OCI-LY7 (cell line): ENCODE measurements around the gene GSG1L. TPM values are rescaled to one million over a fixed set of nuclear protein-coding genes. Genes with fewer than 3 reads are reported as not detected.

Experiments used
- BruUV-seq: library from RNA; stranded (reverse); fragments of 400-500 nt; replicated peaks from 2 replicates; lab custom pipeline; 2021; lab: Mats Ljungman, UMichigan
- CTCF ChIA-PET: fragments of 300-600 bp; sonication (Branson Sonifier 250); formaldehyde crosslinking; loops from one replicate; lab custom pipeline; 2022; ENCODE audit warnings: antibody characterized with exemption; ENCODE audit not compliant: unreplicated experiment; lab: Charles Lee
- POLR2A ChIA-PET: fragments of 300-600 bp; sonication (Branson Sonifier 250); formaldehyde crosslinking; loops from one replicate; lab custom pipeline; 2022; ENCODE audit warnings: antibody characterized with exemption; lab: Charles Lee
- DNase-seq: peaks from one replicate; pipeline ENCODE4 v3.0.0-alpha.2; 2015; ENCODE audit warnings: low spot score
- H2AFZ ChIP-seq: fragments of 200-600 bp; sonication (generic), shearing (Covaris generic); 2 replicates; pipeline ENCODE4 v1.6.1; 2014; ENCODE audit warnings: mild to moderate bottlenecking, antibody characterized with exemption, low read length, moderate library complexity
- H3K27ac ChIP-seq: fragments of 200-600 bp; sonication (generic); 2 replicates; pipeline ENCODE4 v1.5.1; 2014; ENCODE audit warnings: mixed run types, low read depth, mild to moderate bottlenecking, moderate library complexity, low read length, inconsistent platforms; ENCODE audit not compliant: poor library complexity, severe bottlenecking
- H3K36me3 ChIP-seq: fragments of 200-600 bp; sonication (generic); 2 replicates; pipeline ENCODE4 v1.6.1; 2014; ENCODE audit warnings: mild to moderate bottlenecking, antibody characterized with exemption, low read length, moderate library complexity, mixed read lengths; ENCODE audit not compliant: insufficient read depth
- H3K4me1 ChIP-seq: fragments of 200-600 bp; sonication (generic); 2 replicates; pipeline ENCODE4 v1.5.1; 2014; ENCODE audit warnings: mild to moderate bottlenecking, low read length; ENCODE audit not compliant: insufficient read depth, poor library complexity, severe bottlenecking
- H3K4me2 ChIP-seq: fragments of 200-600 bp; sonication (generic); 2 replicates; pipeline ENCODE4 v1.6.1; 2014; ENCODE audit warnings: mild to moderate bottlenecking, low read length
- H3K4me3 ChIP-seq: fragments of 200-600 bp; sonication (generic); 2 replicates; pipeline ENCODE4 v1.5.1; 2014; ENCODE audit warnings: mild to moderate bottlenecking, low read depth, low read length; ENCODE audit not compliant: poor library complexity, severe bottlenecking
- H3K79me2 ChIP-seq: fragments of 200-600 bp; sonication (generic); 2 replicates; pipeline ENCODE4 v1.6.1; 2016; ENCODE audit warnings: low read depth, mild to moderate bottlenecking, low read length, moderate library complexity, mixed read lengths; ENCODE audit not compliant: insufficient read depth
- H3K9me2 ChIP-seq: fragments of 200-600 bp; sonication (generic); 2 replicates; pipeline ENCODE4 v1.6.1; 2016; ENCODE audit warnings: mild to moderate bottlenecking, low read length, mixed read lengths; ENCODE audit not compliant: insufficient read depth
- H3K9me3 ChIP-seq: fragments of 200-600 bp; sonication (generic); 2 replicates; pipeline ENCODE4 v1.6.1; 2014; ENCODE audit warnings: mild to moderate bottlenecking, mixed run types, low read length, mixed read lengths
- H4K20me1 ChIP-seq: fragments of 200-600 bp; sonication (generic); 2 replicates; pipeline ENCODE4 v1.6.1; 2014; ENCODE audit warnings: mild to moderate bottlenecking, antibody characterized with exemption, low read length, moderate library complexity, mixed read lengths; ENCODE audit not compliant: insufficient read depth
- CTCF ChIP-seq: fragments of 200-600 bp; sonication (generic); conservative IDR thresholded peaks from 2 replicates; pipeline ENCODE4 v1.5.1; 2014; ENCODE audit warnings: mild to moderate bottlenecking, antibody characterized with exemption, low read length, moderate library complexity, mixed read lengths
- EZH2phosphoT487 ChIP-seq: fragments of 200-600 bp; sonication (generic); IDR thresholded peaks from 2 replicates; pipeline ENCODE4 v1.6.1; 2018; ENCODE audit warnings: low read depth, borderline replicate concordance, mild to moderate bottlenecking, mixed run types, antibody characterized with exemption, low read length, moderate library complexity, mixed read lengths
- intact Hi-C: fragments of 100-400 bp; cut with micrococcal nuclease; formaldehyde crosslinking; loops from one replicate; pipeline ENCODE4 v1.10.0; 2022; ENCODE audit not compliant: unreplicated experiment
- total RNA-seq, 2 experiments: library from RNA; depleted of rRNA in 1 of 2; stranded (reverse); fragments of >200 nt in 1 of 2; shearing (Covaris generic) in 1 of 2; gene quantifications; 2 replicates each; pipeline ENCODE4 v1.2.3, GENCODE V29; 2014 to 2022

The GSG1L gene
- total RNA-seq, 2 experiments from 2014 or later, result not detected

- no peaks in the 10 kb centered on the region for H4K20me1 ChIP-seq
- H3K4me2 ChIP-seq, result no peak overlapping the region
- H3K9me2 ChIP-seq, result no peaks in the 10 kb centered on the region
- BruUV-seq, result no TSS peak
- ChIA-PET CTCF (no interaction called here), POLR2A (no interaction called here)
- intact Hi-C loops, result no loop called here
- H3K9me3 ChIP-seq, result no peaks in the 10 kb centered on the region
- H2AFZ ChIP-seq, result no peak overlapping the region
- H3K4me3 ChIP-seq, result no peak overlapping the region
- no peaks in the 10 kb centered on the region for H3K79me2 ChIP-seq
- TF ChIP-seq CTCF, result no peak
- TF ChIP-seq EZH2phosphoT487, result no peak
- DNase-seq, result no peak
- no peaks in the 10 kb centered on the region for H3K4me1 ChIP-seq
- H3K27ac ChIP-seq, result no peak overlapping the region
- H3K36me3 ChIP-seq, result peaks cover 100% of the 10 kb centered on the region
Observed at GRCh38 chr16:28105297-28105696, 41.8 kb upstream of the GSG1L start.

DNA sequence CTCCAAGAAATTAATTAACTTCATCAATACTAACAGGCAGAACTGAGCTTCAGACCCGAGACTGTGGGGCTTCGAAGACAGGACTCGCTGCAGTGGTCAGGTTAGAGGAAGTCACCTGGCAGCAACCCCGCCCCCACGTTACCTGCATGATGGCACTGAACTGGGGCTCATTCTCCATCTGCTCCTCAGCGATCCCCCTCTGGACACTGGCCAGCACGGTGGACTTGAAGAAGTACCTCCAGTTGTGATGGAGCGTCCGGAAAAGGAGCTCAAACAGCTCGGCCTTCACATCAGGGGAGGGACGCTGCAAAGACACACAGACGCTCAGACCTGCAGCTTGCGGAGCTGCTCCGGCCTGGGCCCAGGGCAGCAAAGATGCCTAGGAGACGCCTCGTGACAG, 40.9 kb upstream of the GSG1L start:
- no TSS peak for BruUV-seq
- intact Hi-C loops, result no loop called here
- ChIA-PET POLR2A (no interaction called here), CTCF (no interaction called here)
- no peaks in the 10 kb centered on the region for H3K9me2 ChIP-seq
- no peak overlapping the region for H2AFZ ChIP-seq
- no peak for DNase-seq
- no peak overlapping the region for H3K4me2 ChIP-seq
- no peaks in the 10 kb centered on the region for H3K4me1 ChIP-seq
- no peak overlapping the region for H3K4me3 ChIP-seq
- no peak overlapping the region for H3K27ac ChIP-seq
- no peaks in the 10 kb centered on the region for H3K79me2 ChIP-seq
- TF ChIP-seq CTCF (no peak), EZH2phosphoT487 (no peak)
- peaks cover 100% of the 10 kb centered on the region for H3K36me3 ChIP-seq
- H3K9me3 ChIP-seq, result no peaks in the 10 kb centered on the region
- H4K20me1 ChIP-seq, result no peaks in the 10 kb centered on the region

DNA sequence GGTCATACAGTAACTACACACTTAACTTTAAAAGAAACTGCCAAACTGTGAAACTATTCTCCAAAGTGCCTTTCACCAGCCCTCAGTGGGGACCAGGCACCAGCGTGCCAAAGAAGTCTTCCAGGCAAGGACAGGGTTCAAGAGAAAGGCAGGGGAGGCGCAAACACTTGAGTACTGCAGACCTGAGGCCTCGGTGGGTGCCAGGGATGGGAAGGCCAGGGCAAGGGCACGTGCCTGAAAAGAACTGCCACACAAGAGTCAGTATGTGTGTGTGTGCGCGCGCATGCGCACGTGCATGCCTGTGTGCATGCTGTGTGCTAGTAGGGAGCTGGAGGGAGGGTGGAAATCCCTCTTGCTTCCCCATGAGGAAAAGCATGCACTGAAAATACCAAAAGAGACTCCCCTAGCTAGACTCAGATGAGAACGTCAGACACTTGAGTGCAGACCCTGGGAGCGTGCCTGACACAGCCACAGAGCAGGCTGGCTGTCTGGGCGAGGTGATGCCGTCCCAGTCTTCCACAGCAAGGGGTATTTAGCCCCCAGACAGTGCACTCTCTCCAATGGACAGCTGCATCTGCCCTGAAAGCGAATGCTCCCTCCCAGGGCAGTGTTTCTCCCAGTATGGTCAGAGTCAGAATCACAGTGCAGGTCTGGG, 40.1 kb upstream of the GSG1L start:
- Histone ChIP-seq H3K4me1 (no peaks in the 10 kb centered on the region), H2AFZ (no peak overlapping the region), H3K4me3 (no peak overlapping the region), H3K4me2 (no peak overlapping the region), H4K20me1 (no peaks in the 10 kb centered on the region), H3K9me3 (no peaks in the 10 kb centered on the region), H3K27ac (no peak overlapping the region), H3K36me3 (peaks cover 100% of the 10 kb centered on the region), H3K79me2 (no peaks in the 10 kb centered on the region), H3K9me2 (no peaks in the 10 kb centered on the region)
- TF ChIP-seq EZH2phosphoT487, result no peak
- no peak for TF ChIP-seq CTCF
- intact Hi-C loops, result no loop called here
- CTCF ChIA-PET, result no interaction called here
- DNase-seq, result no peak
- POLR2A ChIA-PET, result no interaction called here
- no TSS peak for BruUV-seq
